HL-60 (cell line): ENCODE results near the gene REXO2.

Source experiments
- DNase-seq, 2 experiments: peaks; one replicate each; pipeline ENCODE4 v3.0.0-alpha.2; 2010 to 2020; ENCODE audit warnings: low read depth in 1 of 2, low spot score in 1 of 2
- H3K27ac ChIP-seq: fragments of 250-450 bp; sonication (Bioruptor Pico); replicated peaks from 2 replicates; pipeline ENCODE4 v1.5.1; 2020; ENCODE audit warnings: mild to moderate bottlenecking, moderate library complexity
- H3K27me3 ChIP-seq: fragments of 250-450 bp; sonication (Bioruptor Pico); 2 replicates; pipeline ENCODE4 v1.5.1; 2021; ENCODE audit warnings: mild to moderate bottlenecking, moderate library complexity; ENCODE audit not compliant: insufficient read depth, poor library complexity, severe bottlenecking
- H3K4me3 ChIP-seq: replicated peaks from 2 replicates; pipeline ENCODE4 v1.5.1; 2011; ENCODE audit warnings: mild to moderate bottlenecking, control low read depth, low read length; ENCODE audit not compliant: insufficient read depth
- GABPA ChIP-seq: IDR thresholded peaks from 2 replicates; pipeline ENCODE4 v1.6.1; 2012; ENCODE audit warnings: low read depth
- POLR2AphosphoS5 ChIP-seq: IDR thresholded peaks from 2 replicates; pipeline ENCODE4 v1.6.1; 2012; ENCODE audit warnings: low read depth
- SPI1 ChIP-seq: IDR thresholded peaks from 2 replicates; pipeline ENCODE4 v1.6.1; 2012; ENCODE audit warnings: low read depth, mild to moderate bottlenecking, borderline replicate concordance
- TF ChIP-seq, protein P1 (sequence below): IDR thresholded peaks from 2 replicates; pipeline ENCODE4 v1.6.1; 2012; ENCODE audit warnings: low read depth; ENCODE audit not compliant: insufficient replicate concordance
- TF ChIP-seq, protein P2 (sequence below): IDR thresholded peaks from one replicate; pipeline ENCODE4 v1.5.1; 2011; ENCODE audit warnings: low read length, control low read depth, inconsistent platforms; ENCODE audit not compliant: insufficient read depth

REXO2 gene

DNA sequence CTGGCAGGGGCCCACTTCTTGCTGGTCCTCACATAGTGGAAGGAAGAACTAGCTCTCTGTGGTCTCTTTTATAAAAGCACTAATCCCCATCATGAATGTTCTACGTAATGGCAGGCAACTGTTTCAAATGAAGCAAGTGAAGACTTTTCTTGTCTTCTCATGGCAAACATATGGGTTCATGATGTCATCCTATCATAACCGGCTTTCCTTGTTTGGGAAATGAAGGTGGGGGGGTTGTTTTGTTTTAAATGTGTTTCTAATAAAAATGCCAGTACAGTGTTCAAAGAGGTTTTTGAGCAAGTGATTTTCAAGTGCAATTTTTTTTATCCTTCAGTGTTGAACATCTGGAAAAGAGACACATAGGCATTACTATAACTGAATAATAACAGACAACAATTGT, 33.4 kb downstream of the REXO2 start:
- no peak for DNase-seq
- TF ChIP-seq, protein P1, sequence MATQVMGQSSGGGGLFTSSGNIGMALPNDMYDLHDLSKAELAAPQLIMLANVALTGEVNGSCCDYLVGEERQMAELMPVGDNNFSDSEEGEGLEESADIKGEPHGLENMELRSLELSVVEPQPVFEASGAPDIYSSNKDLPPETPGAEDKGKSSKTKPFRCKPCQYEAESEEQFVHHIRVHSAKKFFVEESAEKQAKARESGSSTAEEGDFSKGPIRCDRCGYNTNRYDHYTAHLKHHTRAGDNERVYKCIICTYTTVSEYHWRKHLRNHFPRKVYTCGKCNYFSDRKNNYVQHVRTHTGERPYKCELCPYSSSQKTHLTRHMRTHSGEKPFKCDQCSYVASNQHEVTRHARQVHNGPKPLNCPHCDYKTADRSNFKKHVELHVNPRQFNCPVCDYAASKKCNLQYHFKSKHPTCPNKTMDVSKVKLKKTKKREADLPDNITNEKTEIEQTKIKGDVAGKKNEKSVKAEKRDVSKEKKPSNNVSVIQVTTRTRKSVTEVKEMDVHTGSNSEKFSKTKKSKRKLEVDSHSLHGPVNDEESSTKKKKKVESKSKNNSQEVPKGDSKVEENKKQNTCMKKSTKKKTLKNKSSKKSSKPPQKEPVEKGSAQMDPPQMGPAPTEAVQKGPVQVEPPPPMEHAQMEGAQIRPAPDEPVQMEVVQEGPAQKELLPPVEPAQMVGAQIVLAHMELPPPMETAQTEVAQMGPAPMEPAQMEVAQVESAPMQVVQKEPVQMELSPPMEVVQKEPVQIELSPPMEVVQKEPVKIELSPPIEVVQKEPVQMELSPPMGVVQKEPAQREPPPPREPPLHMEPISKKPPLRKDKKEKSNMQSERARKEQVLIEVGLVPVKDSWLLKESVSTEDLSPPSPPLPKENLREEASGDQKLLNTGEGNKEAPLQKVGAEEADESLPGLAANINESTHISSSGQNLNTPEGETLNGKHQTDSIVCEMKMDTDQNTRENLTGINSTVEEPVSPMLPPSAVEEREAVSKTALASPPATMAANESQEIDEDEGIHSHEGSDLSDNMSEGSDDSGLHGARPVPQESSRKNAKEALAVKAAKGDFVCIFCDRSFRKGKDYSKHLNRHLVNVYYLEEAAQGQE, result no peak
- TF ChIP-seq, protein P2, sequence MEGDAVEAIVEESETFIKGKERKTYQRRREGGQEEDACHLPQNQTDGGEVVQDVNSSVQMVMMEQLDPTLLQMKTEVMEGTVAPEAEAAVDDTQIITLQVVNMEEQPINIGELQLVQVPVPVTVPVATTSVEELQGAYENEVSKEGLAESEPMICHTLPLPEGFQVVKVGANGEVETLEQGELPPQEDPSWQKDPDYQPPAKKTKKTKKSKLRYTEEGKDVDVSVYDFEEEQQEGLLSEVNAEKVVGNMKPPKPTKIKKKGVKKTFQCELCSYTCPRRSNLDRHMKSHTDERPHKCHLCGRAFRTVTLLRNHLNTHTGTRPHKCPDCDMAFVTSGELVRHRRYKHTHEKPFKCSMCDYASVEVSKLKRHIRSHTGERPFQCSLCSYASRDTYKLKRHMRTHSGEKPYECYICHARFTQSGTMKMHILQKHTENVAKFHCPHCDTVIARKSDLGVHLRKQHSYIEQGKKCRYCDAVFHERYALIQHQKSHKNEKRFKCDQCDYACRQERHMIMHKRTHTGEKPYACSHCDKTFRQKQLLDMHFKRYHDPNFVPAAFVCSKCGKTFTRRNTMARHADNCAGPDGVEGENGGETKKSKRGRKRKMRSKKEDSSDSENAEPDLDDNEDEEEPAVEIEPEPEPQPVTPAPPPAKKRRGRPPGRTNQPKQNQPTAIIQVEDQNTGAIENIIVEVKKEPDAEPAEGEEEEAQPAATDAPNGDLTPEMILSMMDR, result no peak
- TF ChIP-seq POLR2AphosphoS5, result no peak
- TF ChIP-seq SPI1, result no peak
- no peak for TF ChIP-seq GABPA
- Histone ChIP-seq H3K4me3 (no peak overlapping the region), H3K27me3 (peaks cover 7% of the 10 kb centered on the region), H3K27ac (no peak overlapping the region)

DNA sequence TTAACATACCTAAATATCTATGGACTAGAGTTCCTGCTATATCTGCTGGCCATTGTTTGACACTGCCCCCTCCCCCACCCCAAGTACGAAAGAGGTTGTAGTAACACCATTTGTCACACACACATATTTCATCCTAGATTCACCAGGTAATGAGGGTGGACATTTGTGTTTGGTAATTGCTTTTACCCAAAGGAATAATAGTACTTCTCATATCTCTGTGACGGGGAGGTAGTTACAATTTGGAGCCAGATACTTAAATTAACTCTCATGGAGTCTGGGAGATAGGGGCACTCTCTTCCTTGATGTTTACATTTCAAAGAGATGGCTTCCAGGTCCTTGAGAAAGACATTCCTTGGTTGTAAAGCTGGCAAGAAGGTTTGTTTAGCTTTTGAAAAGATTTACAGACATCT, 38.7 kb downstream of the REXO2 start:
- no peak for DNase-seq
- no peak overlapping the region for H3K4me3 ChIP-seq
- H3K27me3 ChIP-seq, result peaks cover 4% of the 10 kb centered on the region
- H3K27ac ChIP-seq, result no peak overlapping the region
- TF ChIP-seq GABPA (no peak), SPI1 (no peak), POLR2AphosphoS5 (no peak)
- TF ChIP-seq, protein P2, result no peak
- TF ChIP-seq, protein P1, result no peak

DNA sequence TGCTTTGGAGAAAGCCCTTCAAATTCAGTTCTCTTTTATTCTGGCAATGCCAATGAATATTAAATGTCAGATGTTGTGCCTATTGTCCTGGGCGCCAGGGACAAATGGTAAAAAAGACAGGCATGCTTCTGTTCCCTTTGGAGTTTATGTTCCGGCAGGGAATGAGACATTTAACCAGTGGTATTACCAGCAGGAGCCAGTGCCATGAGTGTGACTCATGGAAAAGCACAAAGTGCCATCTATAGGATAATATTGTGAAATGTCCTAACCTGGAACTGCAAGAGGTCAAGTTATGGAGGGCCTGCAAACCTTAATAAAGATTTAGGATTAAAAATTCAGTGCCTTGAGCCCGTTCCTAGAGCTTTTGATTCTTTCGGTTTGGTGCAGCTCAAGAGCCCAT, 39.5 kb downstream of the REXO2 start:
- peaks cover 4% of the 10 kb centered on the region for H3K27me3 ChIP-seq
- no peak for DNase-seq
- TF ChIP-seq GABPA, result no peak
- H3K4me3 ChIP-seq, result no peak overlapping the region
- no peak overlapping the region for H3K27ac ChIP-seq

DNA sequence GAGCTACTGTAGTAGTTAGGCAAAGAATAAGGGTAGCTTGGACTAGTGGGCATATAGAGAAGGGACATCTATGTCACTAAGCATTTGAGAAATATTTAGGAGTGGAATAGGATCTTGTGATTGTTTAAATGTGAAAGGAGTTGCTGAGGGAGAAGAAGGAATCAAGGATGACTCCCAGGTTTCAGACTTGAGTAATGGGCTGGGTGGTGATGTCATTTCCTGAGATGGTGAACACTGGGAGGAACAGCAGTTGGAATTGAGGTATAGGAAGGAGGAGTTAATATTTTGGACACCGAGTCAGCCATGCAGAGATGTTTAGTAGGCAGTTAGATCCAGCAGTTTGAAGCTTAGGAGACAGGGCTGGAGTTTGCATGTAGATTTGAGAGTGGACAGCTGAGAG, 40.1 kb downstream of the REXO2 start:
- DNase-seq, result no peak
- TF ChIP-seq GABPA (no peak), POLR2AphosphoS5 (no peak), SPI1 (no peak)
- TF ChIP-seq, protein P2, result no peak
- TF ChIP-seq, protein P1, result no peak
- H3K27me3 ChIP-seq, result peaks cover 2% of the 10 kb centered on the region
- no peak overlapping the region for H3K27ac ChIP-seq
- H3K4me3 ChIP-seq, result no peak overlapping the region
